IMR-90 (cell line): Measurements from ENCODE around the gene MTG1. TPM values are rescaled to one million over a fixed set of nuclear protein-coding genes. Genes with fewer than 3 reads are reported as not detected.
"Not testable (repeated sequence)": the region's sequence is repeated elsewhere in the genome, so short reads cannot be mapped to it uniquely, and the experiment has no call there.

Source experiments
- ATAC-seq: fragments of 200-7000 bp; cut with Tn5 transposase; 2 replicates; pipeline ENCODE4 v1.9.1; 2020; ENCODE audit warnings: low read depth, mild to moderate bottlenecking, moderate library complexity
- BruUV-seq: library from RNA; stranded (reverse); fragments of 400-500 nt; replicated peaks from 2 replicates; lab custom pipeline; 2021; lab: Mats Ljungman, UMichigan
- CTCF ChIA-PET: fragments of 300-600 bp; formaldehyde crosslinking; extraction: SDS; loops from one replicate; lab custom pipeline; 2021; ENCODE audit warnings: antibody characterized with exemption; lab: Yijun Ruan, JAX
- POLR2A ChIA-PET: fragments of 300-600 bp; sonication (Branson Sonifier 250); formaldehyde crosslinking; loops from one replicate; lab custom pipeline; 2022; ENCODE audit warnings: antibody characterized with exemption; ENCODE audit not compliant: unreplicated experiment; lab: Charles Lee
- DNase-seq: peaks from one replicate; pipeline ENCODE4 v3.0.0; 2013
- H2AFZ ChIP-seq: replicated peaks from 2 replicates; pipeline ENCODE3; 2013; ENCODE audit warnings: low read length, mild to moderate bottlenecking; ENCODE audit not compliant: poor library complexity
- H2AK5ac ChIP-seq: 2 replicates; pipeline ENCODE4 v1.6.1; 2013; ENCODE audit warnings: low read depth, low read length, inconsistent platforms
- H2AK9ac ChIP-seq: replicated peaks from 2 replicates; pipeline ENCODE3; 2013; ENCODE audit warnings: mild to moderate bottlenecking, low read depth, low read length, moderate library complexity; ENCODE audit not compliant: poor library complexity
- H2BK120ac ChIP-seq: 2 replicates; pipeline ENCODE4 v1.6.1; 2013; ENCODE audit warnings: low read depth, low read length, inconsistent platforms
- H2BK15ac ChIP-seq: 3 replicates; pipeline ENCODE4 v1.6.1; 2013; ENCODE audit warnings: low read depth, low read length, inconsistent platforms
- H2BK20ac ChIP-seq: 2 replicates; pipeline ENCODE4 v1.6.1; 2013; ENCODE audit warnings: low read depth, mild to moderate bottlenecking, inconsistent platforms, low read length, moderate library complexity
- H2BK5ac ChIP-seq: 2 replicates; pipeline ENCODE4 v1.6.1; 2013; ENCODE audit warnings: mild to moderate bottlenecking, low read depth, low read length, inconsistent platforms; ENCODE audit not compliant: poor library complexity, severe bottlenecking
- H3K14ac ChIP-seq: replicated peaks from 2 replicates; pipeline ENCODE4 v1.6.1; 2013; ENCODE audit warnings: low read depth, low read length, inconsistent platforms
- H3K18ac ChIP-seq: 2 replicates; pipeline ENCODE4 v1.6.1; 2013; ENCODE audit warnings: low read depth, low read length, control low read depth
- H3K23ac ChIP-seq: 2 replicates; pipeline ENCODE4 v1.6.1; 2013; ENCODE audit warnings: low read depth, low read length, inconsistent platforms
- H3K27ac ChIP-seq: 2 replicates; pipeline ENCODE4 v1.5.1; 2013; ENCODE audit warnings: mild to moderate bottlenecking, control low read depth, low read length; ENCODE audit not compliant: insufficient read depth
- H3K27me3 ChIP-seq: 2 replicates; pipeline ENCODE4 v1.6.1; 2013; ENCODE audit warnings: low read length; ENCODE audit not compliant: control insufficient read depth, insufficient read depth
- H3K36me3 ChIP-seq: 2 replicates; pipeline ENCODE4 v1.6.1; 2013; ENCODE audit warnings: low read length, mixed read lengths; ENCODE audit not compliant: control insufficient read depth, insufficient read depth
- H3K4ac ChIP-seq: 2 replicates; pipeline ENCODE4 v1.6.1; 2013; ENCODE audit warnings: low read depth, low read length, inconsistent platforms
- H3K4me1 ChIP-seq: 2 replicates; pipeline ENCODE4 v1.6.1; 2013; ENCODE audit warnings: low read length, mixed read lengths; ENCODE audit not compliant: control insufficient read depth, insufficient read depth
- H3K4me2 ChIP-seq: 2 replicates; pipeline ENCODE4 v1.6.1; 2013; ENCODE audit warnings: low read depth, mild to moderate bottlenecking, control low read depth, low read length, moderate library complexity
- H3K4me3 ChIP-seq: 2 replicates; pipeline ENCODE4 v1.5.1; 2013; ENCODE audit warnings: low read depth, mild to moderate bottlenecking, control low read depth, low read length, moderate library complexity; ENCODE audit not compliant: insufficient read depth
- H3K56ac ChIP-seq: 2 replicates; pipeline ENCODE4 v1.6.1; 2013; ENCODE audit warnings: low read length, inconsistent platforms; ENCODE audit not compliant: insufficient read depth; ENCODE audit errors: extremely low read depth
- H3K79me1 ChIP-seq, 2 experiments: 2 replicates each; pipeline ENCODE4 v1.6.1; 2013; ENCODE audit warnings: low read length in 2 of 2, inconsistent platforms in 1 of 2, low read depth in 1 of 2
- H3K9ac ChIP-seq: 2 replicates; pipeline ENCODE4 v1.6.1; 2013; ENCODE audit warnings: low read depth, low read length, control low read depth
- H3K9me1 ChIP-seq: 2 replicates; pipeline ENCODE4 v1.6.1; 2013; ENCODE audit warnings: low read length, inconsistent platforms; ENCODE audit not compliant: insufficient read depth
- H3K9me3 ChIP-seq: 2 replicates; pipeline ENCODE4 v1.6.1; 2013; ENCODE audit warnings: low read length; ENCODE audit not compliant: control insufficient read depth, insufficient read depth
- H4K20me1 ChIP-seq: 2 replicates; pipeline ENCODE4 v1.6.1; 2013; ENCODE audit warnings: low read length, inconsistent platforms; ENCODE audit not compliant: insufficient read depth
- H4K5ac ChIP-seq: 2 replicates; pipeline ENCODE4 v1.6.1; 2013; ENCODE audit warnings: mild to moderate bottlenecking, low read depth, low read length, control low read depth
- H4K8ac ChIP-seq, 2 experiments: 2 replicates each; pipeline ENCODE4 v1.6.1; 2013; ENCODE audit warnings: low read depth in 2 of 2, low read length in 2 of 2, control low read depth in 1 of 2, inconsistent platforms in 1 of 2
- H4K91ac ChIP-seq: 2 replicates; pipeline ENCODE4 v1.6.1; 2013; ENCODE audit warnings: low read depth, low read length, inconsistent platforms; ENCODE audit not compliant: insufficient read depth
- WGBS, 2 experiments: methylation state at CpG; one replicate each; pipeline versions ENCODE4 v1.1.5 to v1.1.7; 2013; ENCODE audit warnings: missing lambda C conversion rate in 2 of 2; ENCODE audit not compliant: insufficient read length in 1 of 2; ENCODE audit errors: extremely low coverage in 2 of 2; 5-methylcytosine and 5-hydroxymethylcytosine counted together
- dilution Hi-C: fragments of 300-500 bp; cut with HindIII; formaldehyde crosslinking; loops from one replicate; pipeline ENCODE4 v1.14.3; 2018; ENCODE audit warnings: low sequenced_read_pairs; ENCODE audit not compliant: unreplicated experiment
- in situ Hi-C: fragments of 300-500 bp; cut with MboI; formaldehyde crosslinking; loops from 3 replicates; pipeline ENCODE4 v1.14.3; 2019; ENCODE audit warnings: low sequenced_read_pairs, inconsistent platforms, mixed read lengths
- intact Hi-C: fragments of 100-400 bp; cut with micrococcal nuclease; formaldehyde crosslinking; loops from 2 replicates; pipeline ENCODE4 v1.10.0; 2022
- polyA plus RNA-seq, 3 experiments: library from polyadenylated mRNA; depleted of rRNA; stranded (reverse); fragments of >200 nt; gene quantifications; 2 replicates each; pipeline ENCODE4 v1.2.3, GENCODE V29; 2012; ENCODE audit warnings: low replicate concordance in 1 of 3
- total RNA-seq: library from RNA; depleted of rRNA; stranded (reverse); fragments of >200 nt; gene quantifications from 2 replicates; pipeline ENCODE4 v1.2.3, GENCODE V29; 2012

Gene MTG1
- total and polyA plus RNA-seq, 2 of the 4 experiments (the other 2 are of a cell fraction): 38.5 to 64.8 TPM

DNA sequence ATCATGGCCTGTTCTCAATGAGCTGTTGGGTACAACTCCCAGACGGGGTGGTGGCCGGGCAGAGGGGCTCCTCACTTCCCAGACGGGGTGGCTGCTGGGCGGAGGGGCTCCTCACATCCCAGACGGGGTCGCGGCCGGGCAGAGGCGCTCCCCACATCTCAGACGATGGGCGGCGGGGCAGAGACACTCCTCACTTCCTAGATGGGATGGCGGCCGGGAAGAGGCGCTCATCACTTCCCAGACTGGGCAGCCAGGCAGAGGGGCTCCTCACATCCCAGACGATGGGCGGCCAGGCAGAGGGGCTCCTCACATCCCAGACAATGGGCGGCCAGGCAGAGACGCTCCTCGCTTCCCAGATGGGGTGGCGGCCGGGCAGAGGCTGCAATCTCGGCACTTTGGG, 20.4 kb downstream of the MTG1 start:
- CTCF ChIA-PET, H3K27me3 ChIP-seq, H4K8ac ChIP-seq, POLR2A ChIA-PET, H3K4ac ChIP-seq, H3K56ac ChIP-seq, H3K4me2 ChIP-seq, H2BK5ac ChIP-seq, H3K4me1 ChIP-seq, H3K9me3 ChIP-seq, H3K14ac ChIP-seq, H2BK20ac ChIP-seq, in situ Hi-C loops, H2AFZ ChIP-seq, H2AK5ac ChIP-seq, intact Hi-C loops, H3K9me1 ChIP-seq, dilution Hi-C loops, H3K18ac ChIP-seq, H4K91ac ChIP-seq, H4K20me1 ChIP-seq, ATAC-seq, H2BK15ac ChIP-seq, H3K27ac ChIP-seq, DNase-seq, H2BK120ac ChIP-seq, H4K5ac ChIP-seq, H3K4me3 ChIP-seq, H2AK9ac ChIP-seq, H3K9ac ChIP-seq, H3K23ac ChIP-seq, BruUV-seq: not testable (repeated sequence)
- H3K36me3 ChIP-seq: peaks cover 27% of the 10 kb centered on the region
- 92% methylated on average over 4 of the region's 23 CpGs; no CpG with 5 or more reads in 1 of the 2 experiments for WGBS, 2 experiments
- H3K79me1 ChIP-seq: peaks cover 9 to 20% of the 10 kb centered on the region in 2 experiments; a peak in 3 of 4 replicates
